Fibroblast of lung (primary cell): Measurements from ENCODE around the gene GORAB.

Source experiments
- EZH2 ChIP-seq: IDR thresholded peaks from 2 replicates; pipeline ENCODE4 v1.5.1; 2012; ENCODE audit warnings: low read length, control low read depth, mild to moderate bottlenecking; ENCODE audit errors: missing control alignments
- TF ChIP-seq, protein P1 (sequence below), 2 donors: IDR thresholded peaks in 1 of 2; conservative IDR thresholded peaks in 1 of 2; 1 replicate in 1 of 2; 2 replicates in 1 of 2; pipeline ENCODE4 v1.5.1; 2011 to 2012; ENCODE audit warnings: low read length in 2 of 2, control low read depth in 1 of 2, inconsistent platforms in 1 of 2, low read depth in 1 of 2, mild to moderate bottlenecking in 1 of 2

GRCh38 chr1:170494369-170494768 lies 37.6 kb upstream of the GORAB start:
- TF ChIP-seq, protein P1, sequence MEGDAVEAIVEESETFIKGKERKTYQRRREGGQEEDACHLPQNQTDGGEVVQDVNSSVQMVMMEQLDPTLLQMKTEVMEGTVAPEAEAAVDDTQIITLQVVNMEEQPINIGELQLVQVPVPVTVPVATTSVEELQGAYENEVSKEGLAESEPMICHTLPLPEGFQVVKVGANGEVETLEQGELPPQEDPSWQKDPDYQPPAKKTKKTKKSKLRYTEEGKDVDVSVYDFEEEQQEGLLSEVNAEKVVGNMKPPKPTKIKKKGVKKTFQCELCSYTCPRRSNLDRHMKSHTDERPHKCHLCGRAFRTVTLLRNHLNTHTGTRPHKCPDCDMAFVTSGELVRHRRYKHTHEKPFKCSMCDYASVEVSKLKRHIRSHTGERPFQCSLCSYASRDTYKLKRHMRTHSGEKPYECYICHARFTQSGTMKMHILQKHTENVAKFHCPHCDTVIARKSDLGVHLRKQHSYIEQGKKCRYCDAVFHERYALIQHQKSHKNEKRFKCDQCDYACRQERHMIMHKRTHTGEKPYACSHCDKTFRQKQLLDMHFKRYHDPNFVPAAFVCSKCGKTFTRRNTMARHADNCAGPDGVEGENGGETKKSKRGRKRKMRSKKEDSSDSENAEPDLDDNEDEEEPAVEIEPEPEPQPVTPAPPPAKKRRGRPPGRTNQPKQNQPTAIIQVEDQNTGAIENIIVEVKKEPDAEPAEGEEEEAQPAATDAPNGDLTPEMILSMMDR (conservative IDR thresholded peaks at IDR 0.05 in 1 of 2, IDR thresholded peaks at IDR 0.05 in 1 of 2; ENCODE audit: low read depth in 1 of 2, low read length in 2 of 2), result no peak
- TF ChIP-seq EZH2, result no peak
